PC-9 (cell line): Measurements from ENCODE around the gene CTR9. TPM values are rescaled to one million over a fixed set of nuclear protein-coding genes. Genes with fewer than 3 reads are reported as not detected.
A peak's percentile ranks its signal among the peaks of the same experiment; 100 is the strongest.

Experiments used
- BruUV-seq: library from RNA; stranded (reverse); fragments of 400-500 nt; replicated peaks from 2 replicates; lab custom pipeline; 2021; lab: Mats Ljungman, UMichigan
- CTCF ChIA-PET: fragments of 300-600 bp; sonication (Branson Sonifier 250); formaldehyde crosslinking; loops from one replicate; lab custom pipeline; 2022; ENCODE audit warnings: antibody characterized with exemption; lab: Charles Lee
- POLR2A ChIA-PET: fragments of 300-600 bp; sonication (Branson Sonifier 250); formaldehyde crosslinking; loops from one replicate; lab custom pipeline; 2022; ENCODE audit warnings: antibody characterized with exemption; ENCODE audit not compliant: unreplicated experiment; lab: Charles Lee
- DNase-seq, 2 experiments: peaks; one replicate each; pipeline versions ENCODE4 v3.0.0 to v3.0.0-alpha.2; 2015 to 2022; ENCODE audit warnings: mixed read lengths in 1 of 2
- H2AFZ ChIP-seq: fragments of 200-600 bp; sonication (generic); 2 replicates; pipeline ENCODE4 v1.8.1; 2017; ENCODE audit warnings: antibody characterized with exemption
- H3F3A ChIP-seq: fragments of 200-600 bp; sonication (generic); 2 replicates; pipeline ENCODE4 v1.8.1; 2017; ENCODE audit warnings: antibody characterized with exemption, mild to moderate bottlenecking, low read depth; ENCODE audit not compliant: insufficient read depth
- H3K27ac ChIP-seq: fragments of 200-600 bp; sonication (generic); 2 replicates; pipeline ENCODE4 v1.6.1; 2016; ENCODE audit warnings: mixed run types
- H3K27me3 ChIP-seq: fragments of 200-600 bp; sonication (generic); 2 replicates; pipeline ENCODE4 v1.6.1; 2016; ENCODE audit warnings: low read depth, mixed run types; ENCODE audit not compliant: insufficient read depth
- H3K36me3 ChIP-seq: fragments of 200-600 bp; sonication (generic); 2 replicates; pipeline ENCODE4 v1.6.1; 2016; ENCODE audit warnings: low read depth, mixed run types
- H3K4me1 ChIP-seq: fragments of 200-600 bp; sonication (generic); replicated peaks from 2 replicates; pipeline ENCODE4 v1.6.1; 2016; ENCODE audit warnings: mixed run types; ENCODE audit not compliant: insufficient read depth
- H3K4me2 ChIP-seq: fragments of 200-600 bp; sonication (generic); 2 replicates; pipeline ENCODE4 v1.6.1; 2017; ENCODE audit warnings: mixed run types
- H3K4me3 ChIP-seq: fragments of 200-600 bp; sonication (generic); 2 replicates; pipeline ENCODE4 v1.6.1; 2016; ENCODE audit warnings: mixed run types
- H3K79me2 ChIP-seq: fragments of 200-600 bp; sonication (generic); 2 replicates; pipeline ENCODE4 v1.6.1; 2017; ENCODE audit warnings: low read depth, mixed run types
- H3K9me2 ChIP-seq: fragments of 200-600 bp; sonication (generic); 2 replicates; pipeline ENCODE4 v1.8.1; 2017; ENCODE audit warnings: mild to moderate bottlenecking; ENCODE audit not compliant: insufficient read depth
- H3K9me3 ChIP-seq: fragments of 200-600 bp; sonication (generic); 2 replicates; pipeline ENCODE4 v1.8.1; 2016; ENCODE audit warnings: low read depth; ENCODE audit not compliant: insufficient read depth
- H4K20me1 ChIP-seq: fragments of 200-600 bp; sonication (generic); 2 replicates; pipeline ENCODE4 v1.8.1; 2017; ENCODE audit not compliant: insufficient read depth
- EZH2 ChIP-seq: fragments of 200-600 bp; sonication (generic); IDR thresholded peaks from 2 replicates; pipeline ENCODE4 v1.8.0; 2017; ENCODE audit warnings: antibody characterized with exemption, low read depth
- intact Hi-C: fragments of 100-400 bp; cut with micrococcal nuclease; formaldehyde crosslinking; loops from one replicate; pipeline ENCODE4 v1.10.0; 2022; ENCODE audit not compliant: unreplicated experiment
- total RNA-seq: library from RNA; stranded (reverse); gene quantifications from 2 replicates; pipeline ENCODE4 v1.2.3, GENCODE V29; 2021
- TF ChIP-seq, protein P1 (sequence below): fragments of 200-600 bp; sonication (generic); conservative IDR thresholded peaks from 2 replicates; pipeline ENCODE4 v1.6.1; 2017; ENCODE audit warnings: mixed run types, antibody characterized with exemption, mild to moderate bottlenecking, moderate library complexity

CTR9 gene
- total RNA-seq, 1 experiment from 2014 or later: 19.7 TPM

DNA sequence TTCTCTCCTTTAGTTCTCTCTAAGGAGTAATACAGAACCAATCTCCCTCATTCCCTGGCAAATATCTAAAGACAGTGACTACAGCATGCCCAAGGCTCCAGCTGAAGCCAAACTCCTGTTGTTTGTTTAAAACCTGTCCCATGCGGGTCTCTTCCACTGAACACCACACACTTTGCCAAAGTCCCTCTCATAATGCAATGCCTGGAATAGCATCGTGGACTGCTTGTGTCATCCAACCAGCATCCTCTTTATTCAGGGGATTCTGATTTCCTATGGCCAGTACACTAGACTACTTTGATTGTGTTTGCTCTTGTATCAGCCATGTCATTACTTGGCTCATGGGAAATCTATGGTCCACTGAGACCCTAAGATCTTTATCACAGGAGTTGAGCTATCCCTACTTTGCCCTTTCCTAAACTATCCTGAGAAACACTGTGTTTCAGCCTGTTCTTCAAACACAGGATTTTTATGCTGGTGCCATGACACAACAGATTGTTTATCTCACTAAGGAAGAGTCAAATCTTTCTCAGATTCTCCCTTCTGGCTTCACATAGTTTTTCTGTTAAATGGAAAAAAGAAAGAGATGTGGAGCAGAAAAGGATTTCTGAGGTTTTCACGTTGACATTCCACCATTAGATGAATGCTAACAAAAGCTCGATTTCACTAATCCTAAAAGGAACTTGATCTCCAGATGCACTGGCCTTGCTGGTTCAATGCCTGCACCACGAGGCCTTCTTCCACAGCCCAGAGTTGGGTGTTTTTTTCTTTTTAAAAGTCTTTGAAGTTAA is 41.6 kb upstream of the CTR9 start:
- Histone ChIP-seq H3K4me3 (no peak overlapping the region), H3K4me1 (no peaks in the 10 kb centered on the region), H3K79me2 (no peaks in the 10 kb centered on the region), H3F3A (no peaks in the 10 kb centered on the region), H4K20me1 (no peaks in the 10 kb centered on the region), H2AFZ (no peak overlapping the region), H3K36me3 (no peaks in the 10 kb centered on the region), H3K4me2 (no peak overlapping the region), H3K9me3 (no peaks in the 10 kb centered on the region), H3K27me3 (no peaks in the 10 kb centered on the region), H3K27ac (no peak overlapping the region), H3K9me2 (no peaks in the 10 kb centered on the region)
- TF ChIP-seq, protein P1, sequence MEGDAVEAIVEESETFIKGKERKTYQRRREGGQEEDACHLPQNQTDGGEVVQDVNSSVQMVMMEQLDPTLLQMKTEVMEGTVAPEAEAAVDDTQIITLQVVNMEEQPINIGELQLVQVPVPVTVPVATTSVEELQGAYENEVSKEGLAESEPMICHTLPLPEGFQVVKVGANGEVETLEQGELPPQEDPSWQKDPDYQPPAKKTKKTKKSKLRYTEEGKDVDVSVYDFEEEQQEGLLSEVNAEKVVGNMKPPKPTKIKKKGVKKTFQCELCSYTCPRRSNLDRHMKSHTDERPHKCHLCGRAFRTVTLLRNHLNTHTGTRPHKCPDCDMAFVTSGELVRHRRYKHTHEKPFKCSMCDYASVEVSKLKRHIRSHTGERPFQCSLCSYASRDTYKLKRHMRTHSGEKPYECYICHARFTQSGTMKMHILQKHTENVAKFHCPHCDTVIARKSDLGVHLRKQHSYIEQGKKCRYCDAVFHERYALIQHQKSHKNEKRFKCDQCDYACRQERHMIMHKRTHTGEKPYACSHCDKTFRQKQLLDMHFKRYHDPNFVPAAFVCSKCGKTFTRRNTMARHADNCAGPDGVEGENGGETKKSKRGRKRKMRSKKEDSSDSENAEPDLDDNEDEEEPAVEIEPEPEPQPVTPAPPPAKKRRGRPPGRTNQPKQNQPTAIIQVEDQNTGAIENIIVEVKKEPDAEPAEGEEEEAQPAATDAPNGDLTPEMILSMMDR: no peak
- TF ChIP-seq EZH2: no peak
- ChIA-PET POLR2A (interaction anchor here (0.6 to 1.0 kb wide), 2 partner anchors 18 to 120 kb away, joined by 4 to 9 read pairs; no protein-coding TSS in a partner anchor), CTCF (no interaction called here)
- no TSS peak for BruUV-seq
- DNase-seq: no peak
- intact Hi-C loops: no loop called here

DNA sequence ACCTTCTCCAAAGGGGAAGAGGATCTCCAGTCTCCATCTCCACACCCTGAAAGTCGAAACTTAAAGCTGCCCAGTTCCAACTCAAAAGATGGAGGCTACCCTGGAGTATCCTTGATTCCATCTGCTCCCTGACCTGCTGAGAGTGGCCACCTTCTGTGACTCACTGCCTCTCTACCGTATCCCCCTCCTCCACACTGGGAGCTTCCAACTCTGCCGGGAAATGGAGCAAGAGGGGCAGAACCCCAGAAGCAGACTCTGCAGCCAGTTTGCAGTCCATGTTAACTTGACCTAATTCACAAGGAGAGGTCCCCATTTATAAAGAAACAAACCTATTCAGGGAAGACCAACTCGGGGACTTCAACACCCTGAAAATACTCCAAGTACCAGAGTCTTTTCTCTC is 35.5 kb upstream of the CTR9 start:
- intact Hi-C loops: no loop called here
- Histone ChIP-seq H3K79me2 (no peaks in the 10 kb centered on the region), H2AFZ (no peak overlapping the region), H3K9me2 (no peaks in the 10 kb centered on the region), H3K4me3 (no peak overlapping the region), H4K20me1 (no peaks in the 10 kb centered on the region), H3K4me2 (no peak overlapping the region), H3K36me3 (no peaks in the 10 kb centered on the region), H3K27ac (no peak overlapping the region), H3K9me3 (no peaks in the 10 kb centered on the region), H3K4me1 (0 out of 2 replicates have a peak, but pooled peaks cover 10% of the 10 kb centered on the region), H3F3A (no peaks in the 10 kb centered on the region), H3K27me3 (no peaks in the 10 kb centered on the region)
- ChIA-PET POLR2A (no interaction called here), CTCF (no interaction called here)
- TF ChIP-seq, protein P1: no peak
- TF ChIP-seq EZH2: no peak
- no peak for DNase-seq
- no TSS peak for BruUV-seq

DNA sequence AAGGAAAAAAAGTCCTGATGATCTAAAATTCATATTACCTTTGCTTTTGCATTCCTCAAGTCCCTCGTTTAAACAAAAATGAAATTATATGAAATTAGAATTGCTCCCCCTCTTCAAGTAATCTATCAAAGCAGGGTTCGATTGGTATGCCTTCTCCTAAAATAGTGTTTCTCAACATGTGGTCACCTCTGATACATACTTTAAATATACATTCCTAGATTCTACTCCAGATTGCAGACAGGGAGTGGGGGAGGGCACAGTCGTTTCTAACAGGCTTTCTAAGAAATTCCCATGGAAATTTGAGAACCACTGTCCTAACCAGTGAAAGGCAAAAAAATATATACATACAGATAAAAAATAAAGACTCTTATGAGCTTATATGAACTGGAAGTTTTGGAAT is 34.9 kb upstream of the CTR9 start:
- Histone ChIP-seq H3K4me1 (0 out of 2 replicates have a peak, but pooled peaks cover 10% of the 10 kb centered on the region), H3K9me3 (no peaks in the 10 kb centered on the region), H3K27ac (no peak overlapping the region), H3K36me3 (no peaks in the 10 kb centered on the region), H3K9me2 (no peaks in the 10 kb centered on the region), H4K20me1 (no peaks in the 10 kb centered on the region), H3K79me2 (no peaks in the 10 kb centered on the region), H3F3A (no peaks in the 10 kb centered on the region), H3K27me3 (no peaks in the 10 kb centered on the region), H3K4me2 (no peak overlapping the region), H3K4me3 (no peak overlapping the region), H2AFZ (no peak overlapping the region)
- ChIA-PET CTCF (interaction anchor here (0.7 kb wide), 1 partner anchor 9 kb away, joined by 7 read pairs; no protein-coding TSS in a partner anchor), POLR2A (no interaction called here)
- no peak for TF ChIP-seq EZH2
- TF ChIP-seq, protein P1: no peak
- BruUV-seq: no TSS peak
- DNase-seq: peak in 1 of 2 experiments; percentile 51
- intact Hi-C loops: no loop called here
